GM18873 (cell line): Measurements from ENCODE around the gene STK4.

Experiments
- ATAC-seq: cut with Tn5 transposase; IDR thresholded peaks from one replicate; pipeline ENCODE4 v1.9.1; 2021; ENCODE audit warnings: mild to moderate bottlenecking, moderate library complexity, moderate number of reproducible peaks; ENCODE audit not compliant: unreplicated experiment, low FRiP score

Gene STK4

DNA sequence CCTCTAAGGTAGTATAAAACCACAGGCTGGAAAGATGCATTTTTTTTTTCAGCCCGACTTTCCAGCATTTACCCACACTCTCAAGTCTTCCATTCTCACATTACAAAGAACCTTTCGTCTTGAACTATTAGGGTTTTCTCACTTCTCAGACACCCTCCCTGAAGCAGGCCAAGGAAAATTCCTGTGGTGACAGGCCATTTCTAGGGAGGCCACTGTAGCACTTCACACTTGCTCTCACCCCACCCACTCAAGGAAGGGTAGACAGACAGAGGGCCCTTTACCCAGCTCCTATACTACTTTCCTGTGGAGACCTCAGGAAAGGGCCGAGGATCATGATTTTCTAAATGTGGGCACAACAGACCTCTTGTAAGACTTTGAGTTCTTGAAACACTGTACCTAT is 106.9 kb downstream of the STK4 start:
- ATAC-seq: no peak

DNA sequence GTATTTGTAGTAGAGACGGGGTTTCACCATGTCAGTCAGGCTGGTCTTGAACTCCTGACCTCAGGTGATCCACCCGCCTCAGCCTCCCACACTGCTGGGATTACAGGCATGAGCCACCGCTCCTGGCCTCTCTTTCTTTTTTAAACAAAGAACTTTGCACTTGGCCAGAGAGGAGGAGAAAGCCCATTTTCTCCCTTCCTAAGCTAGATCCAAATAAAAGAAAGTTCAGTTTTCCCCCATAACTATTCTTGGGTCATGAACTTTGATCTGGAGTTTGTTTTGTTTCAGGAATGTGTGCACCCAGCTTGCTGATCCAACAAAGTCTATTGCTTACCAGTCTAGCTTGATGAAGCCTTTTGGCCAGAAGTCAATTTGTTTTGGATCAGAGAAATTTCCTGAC is 111.2 kb downstream of the STK4 start:
- no peak for ATAC-seq

DNA sequence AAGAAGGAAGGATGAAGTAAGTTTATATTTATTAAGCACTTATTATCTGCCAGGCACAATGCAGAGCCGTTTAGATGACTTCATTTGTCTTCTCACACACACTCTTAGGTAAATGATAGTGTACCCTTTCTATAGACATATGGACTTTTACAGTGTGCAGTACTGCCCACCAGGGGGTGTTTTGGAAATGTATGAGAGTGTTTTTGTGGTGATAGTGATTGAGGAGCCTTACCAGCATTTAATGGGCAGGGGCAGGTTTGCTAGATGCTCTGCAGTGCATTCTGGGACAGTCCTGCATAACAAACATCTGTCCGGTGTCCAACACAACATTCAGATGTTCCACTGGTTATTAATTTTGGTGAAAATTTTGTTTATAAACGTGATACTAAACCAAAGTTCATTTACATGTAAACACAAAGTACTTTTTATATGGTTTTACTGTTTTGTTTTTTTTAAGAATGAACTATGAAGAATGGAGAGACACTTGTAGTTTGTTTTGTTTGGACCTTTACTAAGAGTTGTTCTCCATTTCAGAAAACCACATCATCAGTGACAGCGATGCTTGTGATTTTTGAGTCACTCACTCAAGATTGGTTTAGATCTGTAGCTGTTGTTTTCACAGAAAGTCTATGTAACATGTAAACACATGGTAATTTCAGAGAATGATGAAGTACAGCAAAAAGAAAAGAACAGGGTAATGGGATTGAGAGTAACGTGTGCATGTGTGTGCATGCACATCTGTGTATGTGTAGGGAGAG is 114.7 kb downstream of the STK4 start:
- ATAC-seq: no peak

DNA sequence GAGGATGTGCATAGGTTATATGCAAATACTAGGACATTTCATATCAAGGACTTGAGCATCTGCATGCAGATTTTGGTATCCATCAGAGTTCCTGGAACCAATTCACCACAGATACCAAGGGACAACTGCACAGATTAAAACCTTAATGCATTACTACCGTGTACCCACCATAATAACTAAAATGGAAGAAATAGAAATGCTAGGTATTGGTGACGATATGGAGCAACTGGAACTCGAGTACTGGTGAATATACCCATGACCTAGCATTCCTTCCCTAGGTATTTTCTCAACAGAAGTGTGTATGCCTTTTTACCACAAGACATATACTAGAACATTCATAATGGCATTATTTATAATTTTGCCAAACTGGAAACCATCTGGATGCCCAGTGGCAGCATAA is 116.2 kb downstream of the STK4 start:
- ATAC-seq: no peak

DNA sequence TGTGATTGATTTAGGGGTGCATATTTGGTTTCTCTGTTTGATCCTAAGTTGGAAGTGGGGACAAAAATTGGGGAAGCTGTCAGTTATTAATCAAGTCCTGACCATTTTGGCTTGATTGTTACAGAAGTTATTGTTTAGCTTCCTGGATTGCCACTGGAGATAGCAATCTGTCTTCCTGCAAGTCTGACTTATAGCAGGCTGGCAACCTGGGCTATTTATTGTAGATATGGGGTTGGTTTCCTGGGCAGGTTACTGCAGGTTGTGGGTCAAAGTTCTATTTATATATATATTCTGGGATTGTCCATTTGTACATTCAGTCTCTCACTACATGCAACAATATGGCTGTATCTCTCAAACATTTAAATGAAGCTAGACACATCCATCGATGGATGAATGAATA is 116.8 kb downstream of the STK4 start:
- ATAC-seq: no peak

DNA sequence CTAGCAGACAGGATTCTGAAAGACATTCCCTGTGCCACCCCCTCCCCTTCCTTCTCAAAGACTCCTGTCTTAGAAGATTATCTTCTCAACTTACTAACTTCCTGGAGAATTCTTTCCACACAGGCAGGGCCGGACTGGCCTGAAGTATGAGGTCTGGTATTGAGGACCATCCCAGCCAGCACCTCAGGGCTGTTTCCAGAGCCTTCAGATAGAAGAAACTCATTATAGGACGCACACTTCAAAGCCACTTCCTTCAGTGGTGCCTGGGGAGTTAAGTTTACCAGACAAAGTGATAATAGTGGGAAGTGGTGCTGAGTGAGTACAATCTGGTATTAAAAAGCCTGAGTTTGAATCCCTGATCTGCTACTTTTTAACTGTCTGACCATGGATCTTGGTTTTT is 119.0 kb downstream of the STK4 start:
- no peak for ATAC-seq

DNA sequence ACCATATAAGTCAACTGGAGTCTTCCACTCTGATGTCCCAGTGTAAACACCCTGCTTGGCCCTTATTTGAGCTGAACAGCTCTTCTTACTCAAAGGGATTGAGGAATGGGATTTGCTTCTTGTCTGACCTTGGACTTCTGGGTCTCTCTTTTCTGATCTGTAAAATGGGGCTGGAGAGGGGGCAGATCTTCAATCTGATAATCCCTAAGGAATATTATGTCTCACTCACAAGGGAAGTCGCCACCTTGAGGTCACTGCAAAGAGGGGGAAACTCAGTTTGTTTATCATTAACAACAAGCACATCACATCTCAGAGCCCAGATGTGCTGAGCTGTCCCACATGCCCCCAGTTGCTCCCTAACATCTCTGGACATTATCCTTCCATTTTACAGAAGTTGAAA is 119.6 kb downstream of the STK4 start:
- no peak for ATAC-seq

DNA sequence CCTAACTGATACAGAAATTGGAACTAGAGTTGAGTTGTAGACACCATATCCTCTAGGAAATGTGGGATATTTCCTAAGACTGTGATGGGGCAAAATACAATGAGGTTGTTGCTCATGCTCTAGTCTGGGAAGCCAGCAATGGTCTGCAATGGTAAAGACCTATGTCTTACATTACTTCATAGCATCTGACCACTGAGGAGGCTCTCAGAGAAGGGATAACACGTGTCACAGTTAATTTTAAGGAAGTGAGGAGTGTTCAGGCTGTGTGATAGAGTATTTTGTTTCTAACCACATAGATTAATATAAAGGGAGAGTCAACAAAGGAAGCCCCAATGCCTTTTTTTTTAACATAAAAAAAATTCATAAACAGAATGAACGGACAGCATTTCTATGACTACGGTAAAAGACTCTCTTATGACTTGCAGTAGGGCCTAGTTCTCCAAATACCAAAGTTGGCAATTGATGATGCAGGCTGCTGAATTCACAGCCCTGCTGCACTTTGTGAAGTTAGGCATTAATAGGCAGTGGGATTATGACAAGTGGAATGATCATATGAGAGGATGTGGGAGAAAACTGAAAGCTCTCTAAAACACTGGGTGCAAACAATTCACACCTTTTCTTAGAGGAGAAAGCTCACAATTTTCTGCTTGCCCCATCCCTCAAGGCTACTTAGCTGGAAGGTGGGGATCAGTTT is 120.9 kb downstream of the STK4 start:
- no peak for ATAC-seq

DNA sequence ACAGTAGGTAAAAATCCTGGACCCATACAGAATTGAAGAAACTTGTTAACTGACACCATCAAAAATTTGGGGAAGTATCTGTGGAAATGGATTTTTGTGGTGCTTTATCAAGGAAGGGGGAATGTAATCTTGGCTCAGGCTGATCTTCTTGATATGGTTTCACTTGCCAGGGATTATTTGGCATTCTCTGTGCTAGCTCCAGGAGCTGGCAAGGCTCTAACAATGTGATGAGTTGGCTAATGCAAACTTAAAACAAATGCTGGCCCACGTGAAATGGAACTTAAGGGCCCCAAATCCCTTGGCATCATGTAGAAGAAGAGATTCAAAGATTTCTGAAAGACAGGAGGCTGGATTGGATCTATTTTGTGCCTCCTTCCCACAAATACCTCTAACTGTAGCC is 121.5 kb downstream of the STK4 start:
- no peak for ATAC-seq

DNA sequence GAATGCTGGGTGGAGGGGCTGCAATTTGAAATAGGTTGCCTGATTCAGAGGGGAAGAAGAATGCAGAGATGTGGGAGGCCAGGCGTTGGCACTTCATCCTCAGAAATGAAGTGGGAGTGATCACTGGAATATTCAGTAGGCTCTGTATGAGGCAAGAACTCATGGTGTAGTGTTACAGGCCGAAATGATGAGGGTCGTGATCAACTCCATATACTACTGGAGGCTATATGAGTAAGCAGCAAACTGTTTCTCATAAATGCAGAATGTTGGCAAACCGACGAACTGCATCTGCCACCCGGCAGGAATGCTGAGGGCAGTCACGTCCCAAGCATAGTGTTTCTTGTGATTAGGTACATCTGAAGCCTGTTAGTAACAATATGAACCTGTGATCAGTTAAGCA is 121.9 kb downstream of the STK4 start:
- ATAC-seq: no peak

DNA sequence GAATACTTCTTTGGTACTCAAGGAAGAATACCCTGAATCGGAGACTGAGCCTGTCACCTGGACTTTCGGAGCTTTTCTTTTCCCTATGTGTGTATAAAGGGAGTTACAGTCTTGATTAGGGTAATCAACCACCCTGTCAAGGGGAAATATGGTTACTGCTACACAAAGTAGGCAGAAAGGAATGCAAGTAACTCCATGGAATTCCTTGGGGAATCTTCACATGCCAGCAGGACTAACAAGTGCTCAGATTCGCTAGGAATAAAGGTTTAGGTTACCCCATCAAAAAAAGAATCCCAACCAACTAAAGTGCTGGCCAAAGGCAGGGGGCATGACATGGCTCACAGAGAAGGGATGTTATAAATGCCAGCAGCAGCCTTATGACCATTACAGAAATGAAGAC is 124.2 kb downstream of the STK4 start:
- no peak for ATAC-seq

DNA sequence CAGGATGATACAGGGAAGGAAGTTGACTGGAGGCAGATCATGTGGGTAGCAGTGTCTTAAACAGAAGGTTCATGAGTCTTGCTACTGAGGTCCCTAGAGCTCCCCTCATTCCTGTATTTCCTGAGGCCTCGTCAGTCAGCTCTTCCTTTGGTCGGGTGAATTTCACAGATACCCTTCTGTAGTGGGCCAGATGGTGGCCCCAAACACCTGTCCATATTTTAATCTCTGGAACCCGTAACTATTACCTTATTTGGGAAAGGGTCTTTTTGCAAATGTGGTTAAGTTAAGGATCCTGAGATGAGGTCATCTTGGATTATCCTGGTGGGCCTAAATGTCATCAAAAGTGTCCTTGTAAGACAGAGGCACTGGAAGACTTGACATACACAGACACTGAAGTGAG is 125.1 kb downstream of the STK4 start:
- no peak for ATAC-seq

DNA sequence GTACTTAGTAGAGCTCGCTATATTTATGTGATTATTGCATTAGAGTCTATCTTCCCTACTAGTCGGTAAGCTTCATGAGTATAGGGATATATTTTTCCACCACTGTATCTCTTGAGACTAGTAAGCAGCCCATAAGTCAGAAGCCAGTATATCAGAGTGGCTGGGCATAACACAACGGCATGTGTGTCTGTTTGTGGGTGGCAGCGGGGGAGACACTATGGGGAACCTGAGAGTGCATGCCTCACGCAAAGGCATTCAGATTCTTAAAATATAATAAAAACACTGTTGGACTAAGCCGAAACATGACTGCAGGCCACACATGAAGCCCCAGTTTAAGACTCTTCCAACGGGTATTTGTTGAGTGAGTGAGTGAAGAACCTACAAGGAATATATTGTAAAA is 126.6 kb downstream of the STK4 start:
- no peak for ATAC-seq

DNA sequence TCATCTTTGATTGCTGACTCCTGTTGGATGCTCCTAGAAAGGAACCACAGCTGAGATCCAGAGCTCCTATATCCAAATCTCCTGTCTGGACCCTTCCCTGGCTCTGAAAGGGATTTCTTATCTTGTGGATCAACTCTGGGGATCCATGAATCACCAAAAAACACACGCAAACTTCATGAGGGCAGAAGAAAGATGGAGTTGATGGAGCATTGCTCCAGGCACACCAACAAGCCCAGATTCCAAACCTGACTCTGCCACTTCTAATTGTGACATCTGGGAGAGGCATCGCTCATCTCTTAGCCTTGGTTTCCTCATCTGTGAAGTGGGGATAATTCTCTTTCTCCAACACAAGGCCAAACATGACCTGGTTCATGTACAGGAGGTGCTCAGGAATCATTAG is 127.9 kb downstream of the STK4 start:
- no peak for ATAC-seq

DNA sequence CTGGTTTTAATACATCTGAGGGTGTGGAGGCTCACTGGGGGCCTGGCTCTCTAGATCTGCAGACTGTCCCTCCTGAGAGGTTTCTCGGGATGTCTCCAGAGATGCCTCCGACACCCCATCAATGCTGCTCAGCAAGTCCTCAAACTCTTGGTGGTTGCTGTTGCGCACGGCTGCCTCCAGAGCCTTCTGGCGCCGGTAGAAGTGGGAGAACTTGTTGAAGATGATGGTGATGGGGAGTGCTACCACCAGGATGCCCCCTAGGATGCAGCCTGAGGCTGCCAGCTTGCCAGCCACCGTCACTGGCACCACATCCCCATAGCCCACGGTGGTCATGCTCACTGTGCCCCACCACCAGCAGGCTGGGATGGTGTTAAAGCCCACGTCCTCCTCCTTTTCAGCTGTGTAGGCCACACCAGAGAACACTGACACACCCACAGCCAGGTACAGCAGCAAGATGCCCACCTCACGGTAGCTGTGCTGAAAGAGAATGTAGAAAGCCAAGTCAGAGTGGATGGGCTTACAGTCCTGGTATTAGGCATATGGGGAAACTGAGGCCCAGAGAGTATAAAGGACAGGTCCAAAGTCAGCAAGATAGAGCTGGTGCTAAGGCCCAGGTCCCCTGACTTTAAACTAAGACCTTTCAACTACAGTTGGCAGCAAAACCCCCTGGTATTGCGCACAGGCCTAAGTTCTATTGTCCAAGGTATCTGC is 128.7 kb downstream of the STK4 start:
- no peak for ATAC-seq

DNA sequence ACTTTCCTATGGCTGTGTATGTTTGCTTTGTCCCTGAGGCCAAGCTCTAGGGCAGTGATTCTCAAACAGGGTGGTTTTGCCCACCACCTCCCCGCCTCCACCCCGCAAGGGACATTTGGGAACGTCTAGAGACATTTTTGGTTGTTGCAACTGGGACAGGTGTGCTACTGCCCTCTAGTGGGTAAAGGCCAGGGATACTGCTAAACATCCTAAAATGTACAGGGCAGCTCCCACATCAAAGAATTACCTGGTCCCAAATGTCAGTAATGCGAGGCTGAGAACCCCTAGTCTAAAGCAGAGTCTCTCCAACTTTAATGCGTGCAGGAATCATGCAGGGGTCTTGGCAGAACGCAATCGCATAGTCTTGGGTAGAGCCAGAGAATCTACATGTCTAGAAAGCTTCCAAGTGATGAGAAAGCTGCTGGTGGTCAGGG is 129.5 kb downstream of the STK4 start:
- ATAC-seq: no peak

DNA sequence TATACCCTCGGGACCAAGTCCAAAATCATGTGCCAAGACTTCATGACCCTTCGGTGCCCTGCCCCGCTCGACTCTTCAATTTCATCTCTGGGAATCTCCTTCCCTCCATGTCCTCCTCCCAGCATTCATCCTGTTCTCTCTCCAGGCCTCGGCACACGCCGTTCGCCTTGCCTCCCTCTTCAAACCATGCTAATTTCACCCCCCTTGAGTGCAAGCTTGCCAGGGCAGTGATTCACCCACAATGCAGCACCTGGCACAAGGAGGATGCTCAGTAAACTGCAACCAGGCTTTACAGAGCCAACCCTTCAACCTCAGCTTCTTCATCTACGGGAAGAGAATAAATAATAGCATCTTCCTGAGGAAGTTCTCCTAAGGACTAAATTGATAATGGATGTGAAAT is 130.5 kb downstream of the STK4 start:
- ATAC-seq: no peak

DNA sequence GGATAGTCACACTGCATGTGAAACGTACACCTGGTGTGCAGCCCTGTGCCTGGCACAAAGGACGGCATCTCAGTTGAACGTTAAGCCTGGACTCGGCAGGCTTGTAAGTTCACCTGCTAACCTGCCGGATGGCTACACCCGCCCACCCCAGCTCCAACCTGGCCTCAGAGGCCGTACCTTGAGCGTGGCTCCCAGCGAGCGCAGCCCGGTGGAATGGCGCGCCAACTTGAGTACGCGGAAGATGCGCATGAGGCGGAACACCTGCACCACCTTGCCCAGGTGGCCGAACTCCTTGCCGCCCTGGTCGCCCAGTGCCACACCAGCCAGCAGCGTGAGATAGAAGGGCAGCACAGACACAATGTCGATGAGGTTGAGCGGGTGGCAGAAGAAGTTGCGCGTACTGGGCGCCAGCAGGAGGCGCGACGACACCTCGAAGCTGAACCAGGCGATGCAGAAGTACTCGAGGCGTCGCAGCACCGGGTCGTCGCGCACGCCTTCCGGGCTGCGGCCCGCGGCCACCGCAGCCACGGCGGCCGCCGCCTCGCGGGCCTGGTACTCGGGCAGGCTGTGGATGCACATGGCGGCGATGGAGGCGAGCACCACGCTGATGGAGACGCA is 131.3 kb downstream of the STK4 start:
- no peak for ATAC-seq

DNA sequence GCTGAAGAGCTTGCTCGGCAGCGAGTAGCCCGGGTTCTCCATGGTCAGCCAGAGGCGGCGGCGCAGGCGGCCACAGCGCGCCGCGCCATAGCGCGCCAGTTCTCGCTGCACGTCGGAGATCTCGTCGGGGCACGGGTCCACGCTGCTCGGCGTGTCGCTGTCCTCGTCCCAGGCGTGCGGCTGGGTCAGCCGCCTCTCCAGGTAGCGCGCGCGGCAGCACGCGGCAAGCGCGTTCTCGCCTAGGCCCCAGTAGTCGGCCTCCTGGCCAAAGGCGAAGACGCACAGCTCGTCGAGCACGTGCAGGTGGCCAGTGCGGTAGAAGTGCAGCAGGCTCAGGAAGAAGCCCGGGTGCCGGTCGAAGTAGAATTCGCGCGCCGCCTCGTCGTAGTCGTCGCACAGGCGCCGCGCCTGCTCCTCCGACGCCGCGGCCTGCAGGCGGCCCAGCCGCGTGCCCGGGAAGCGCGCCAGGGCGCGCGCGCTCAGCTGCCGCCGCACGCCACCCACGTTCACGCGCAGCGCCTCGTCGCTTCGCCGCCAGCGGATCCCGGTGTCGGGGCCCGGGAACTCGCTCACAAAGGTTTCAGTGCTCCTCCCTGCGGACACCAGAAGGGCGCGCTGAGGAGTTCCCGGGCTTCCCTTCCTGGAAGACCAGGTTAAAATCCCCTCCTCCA is 131.9 kb downstream of the STK4 start:
- ATAC-seq: no peak

DNA sequence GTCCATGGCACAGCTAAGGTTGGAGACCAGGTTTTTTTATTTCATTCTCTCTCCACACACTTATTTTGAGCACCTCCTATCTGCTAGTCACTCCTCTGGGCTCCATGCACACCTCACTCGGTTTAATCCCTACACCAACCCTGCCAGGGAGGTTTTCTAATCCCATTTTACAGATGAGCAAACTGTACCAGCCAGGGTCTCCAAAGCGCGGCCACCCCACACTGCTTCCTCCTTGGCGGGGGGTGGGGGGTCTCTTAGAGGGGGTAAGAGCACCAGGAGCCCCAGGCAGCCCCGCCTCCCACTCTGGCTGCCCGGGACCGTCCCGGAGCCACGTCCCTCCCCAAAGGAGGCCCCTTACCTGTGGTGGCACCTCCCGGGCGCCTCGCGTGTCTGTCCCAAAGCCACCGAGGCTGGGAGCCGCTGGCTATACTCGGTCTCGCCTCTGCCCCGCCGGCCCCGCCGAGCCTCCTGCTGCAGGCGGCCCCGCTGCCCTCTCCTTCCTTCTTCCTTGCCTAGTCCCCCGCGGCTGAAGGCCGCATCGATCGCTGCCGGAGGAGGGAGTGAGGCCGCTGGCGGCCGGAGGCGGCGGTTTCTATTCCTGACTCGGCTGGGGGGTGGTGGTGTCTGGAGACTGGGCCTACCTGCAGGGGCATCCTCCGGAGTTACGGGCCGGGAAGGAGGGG is 134.4 kb downstream of the STK4 start, which contains the start of gene KCNS1:
Gene KCNS1 (minus strand): TSS at position 565 of the 683 bp plus-strand sequence. CDS start 1,891 bp downstream, outside the sequence.
- no peak for ATAC-seq
